ENCODE results near the gene HOXA6.

HOXA6 gene

GRCh38 chr7:27095897-27096767 lies 51.4 kb downstream of the HOXA6 start, which contains the start of gene HOXA1:
TSS of gene HOXA1 (minus strand) at chr7:27096000. CDS start at chr7:27095912, 88 bp downstream.
- peak; percentile 45 for DNase-seq
